Retinal pigment epithelial cell (primary cell): ENCODE results near the gene ARFGAP3.
A peak's percentile ranks its signal among the peaks of the same experiment; 100 is the strongest.
"Not testable (repeated sequence)": the region's sequence is repeated elsewhere in the genome, so short reads cannot be mapped to it uniquely, and the experiment has no call there.

Experiments
- DNase-seq: peaks from one replicate; pipeline ENCODE4 v3.0.0-alpha.2; 2010; ENCODE audit warnings: low read depth
- H3K4me3 ChIP-seq: 2 replicates; pipeline ENCODE4 v1.5.1; 2011; ENCODE audit warnings: mild to moderate bottlenecking, low read length, control low read depth, moderate library complexity
- TF ChIP-seq, protein P1 (sequence below): conservative IDR thresholded peaks from 2 replicates; pipeline ENCODE4 v1.5.1; 2011; ENCODE audit warnings: low read depth, low read length, control low read depth, inconsistent platforms

The ARFGAP3 gene

DNA sequence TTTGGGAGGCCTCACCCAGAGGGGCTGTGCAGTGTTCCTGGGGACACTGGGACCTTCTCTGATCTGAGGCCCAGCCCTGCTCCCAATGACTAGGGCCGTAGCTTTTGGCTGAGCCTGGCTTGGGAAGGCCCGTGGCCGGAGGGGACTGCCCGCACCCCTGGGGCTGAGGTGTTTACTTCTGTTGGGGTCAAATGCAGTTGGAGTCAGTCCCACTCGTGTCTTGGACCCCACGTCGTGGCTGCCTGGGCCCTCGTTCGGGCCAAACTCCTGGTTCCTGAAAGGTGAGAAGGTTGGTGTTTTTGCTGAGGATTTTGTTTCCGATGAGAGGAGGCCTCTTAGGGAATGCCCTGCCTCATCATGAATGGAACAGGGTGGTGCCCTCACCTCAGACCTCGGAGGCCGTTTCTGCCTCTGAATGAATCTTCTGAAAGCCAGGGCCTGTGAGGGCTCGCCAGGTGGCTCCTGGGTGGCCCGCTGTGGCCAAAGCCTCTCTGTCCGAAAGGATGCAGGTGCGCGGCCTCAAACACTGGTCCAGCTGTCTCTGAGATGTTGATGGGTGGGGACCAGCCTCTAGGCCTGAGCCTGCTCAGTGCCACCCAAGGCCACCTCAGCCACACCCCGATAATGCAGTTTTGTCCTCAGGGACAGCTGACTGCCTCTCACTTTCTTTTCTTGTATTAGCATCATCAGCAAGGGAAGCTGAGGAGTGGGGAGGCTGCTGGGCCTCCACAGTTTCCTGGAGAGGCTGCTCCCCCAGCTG is 96.1 kb downstream of the ARFGAP3 start:
- DNase-seq, result no peak
- H3K4me3 ChIP-seq, result no peak overlapping the region
- TF ChIP-seq, protein P1, sequence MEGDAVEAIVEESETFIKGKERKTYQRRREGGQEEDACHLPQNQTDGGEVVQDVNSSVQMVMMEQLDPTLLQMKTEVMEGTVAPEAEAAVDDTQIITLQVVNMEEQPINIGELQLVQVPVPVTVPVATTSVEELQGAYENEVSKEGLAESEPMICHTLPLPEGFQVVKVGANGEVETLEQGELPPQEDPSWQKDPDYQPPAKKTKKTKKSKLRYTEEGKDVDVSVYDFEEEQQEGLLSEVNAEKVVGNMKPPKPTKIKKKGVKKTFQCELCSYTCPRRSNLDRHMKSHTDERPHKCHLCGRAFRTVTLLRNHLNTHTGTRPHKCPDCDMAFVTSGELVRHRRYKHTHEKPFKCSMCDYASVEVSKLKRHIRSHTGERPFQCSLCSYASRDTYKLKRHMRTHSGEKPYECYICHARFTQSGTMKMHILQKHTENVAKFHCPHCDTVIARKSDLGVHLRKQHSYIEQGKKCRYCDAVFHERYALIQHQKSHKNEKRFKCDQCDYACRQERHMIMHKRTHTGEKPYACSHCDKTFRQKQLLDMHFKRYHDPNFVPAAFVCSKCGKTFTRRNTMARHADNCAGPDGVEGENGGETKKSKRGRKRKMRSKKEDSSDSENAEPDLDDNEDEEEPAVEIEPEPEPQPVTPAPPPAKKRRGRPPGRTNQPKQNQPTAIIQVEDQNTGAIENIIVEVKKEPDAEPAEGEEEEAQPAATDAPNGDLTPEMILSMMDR, result no peak

DNA sequence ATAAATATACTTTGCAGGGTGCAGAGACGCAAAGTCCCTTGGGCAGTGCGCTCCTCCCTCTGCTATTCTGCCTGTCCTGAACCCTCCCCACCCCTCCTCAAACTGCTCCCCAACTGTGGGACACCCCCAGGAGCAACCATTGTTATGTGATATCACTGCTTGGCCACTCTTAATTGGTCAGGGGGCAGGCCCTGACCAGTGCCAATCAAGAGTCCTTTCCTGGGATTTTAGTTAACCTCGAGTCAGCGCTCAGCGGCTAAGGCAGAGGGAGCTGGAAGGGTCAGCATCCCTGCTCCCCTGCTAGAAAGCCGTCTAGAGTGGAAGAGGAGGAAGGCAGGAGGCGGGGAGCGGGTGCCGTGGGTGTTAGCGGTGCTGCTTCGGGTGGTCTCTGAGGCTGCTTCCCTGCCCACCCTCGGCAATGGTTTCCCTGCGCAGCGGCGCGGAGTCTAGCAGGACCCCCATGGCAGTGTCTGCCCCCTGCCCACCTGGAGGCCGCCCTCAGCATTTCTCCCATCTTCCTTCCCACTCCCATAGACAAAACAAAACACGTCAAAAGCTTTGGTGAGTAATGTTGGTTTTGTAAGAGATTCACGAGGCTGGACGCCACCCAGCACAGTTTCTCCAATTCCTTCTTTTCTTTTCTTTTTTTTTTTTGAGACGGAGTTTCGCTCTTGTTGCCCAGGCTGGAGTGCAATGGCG is 98.0 kb downstream of the ARFGAP3 start:
- TF ChIP-seq, protein P1, result no peak
- no peak overlapping the region for H3K4me3 ChIP-seq
- DNase-seq, result no peak

DNA sequence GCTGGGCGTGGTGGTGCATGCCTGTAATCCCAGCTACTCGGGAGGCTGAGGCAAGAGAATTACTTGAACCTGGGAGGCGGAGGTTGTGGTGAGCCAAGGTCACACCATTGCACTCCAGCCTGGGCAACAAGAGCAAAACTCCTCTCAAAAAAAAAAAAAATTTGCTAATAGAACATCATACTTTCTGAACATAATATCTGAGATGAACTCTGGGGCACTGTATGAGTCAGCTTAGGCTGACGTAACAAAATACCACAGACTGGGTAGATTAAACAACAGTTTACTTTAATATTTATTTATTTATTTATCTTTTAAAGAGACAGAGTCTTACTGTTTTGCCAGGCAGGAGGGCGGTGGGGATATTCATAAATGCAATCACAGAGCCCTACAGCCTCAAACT is 101.5 kb downstream of the ARFGAP3 start:
- DNase-seq, result peak; percentile 73

DNA sequence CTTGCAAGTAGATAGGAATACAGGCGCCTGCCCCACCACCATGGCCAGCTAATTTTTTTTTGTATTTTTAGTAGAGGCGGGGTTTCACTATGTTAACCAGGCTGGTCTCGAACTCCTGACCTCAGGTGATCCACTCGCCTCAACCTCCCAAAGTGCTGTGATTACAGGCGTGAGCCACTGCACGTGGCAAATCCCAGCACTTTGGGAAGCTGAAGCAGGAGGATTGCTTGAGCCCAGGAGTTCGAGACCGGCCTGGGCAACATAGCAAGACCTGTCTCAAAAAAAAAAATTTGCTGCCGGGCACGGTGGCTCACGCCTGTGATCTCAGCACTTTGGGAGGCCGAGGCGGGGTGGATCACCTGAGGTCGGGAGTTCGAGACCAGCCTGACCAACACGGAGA is 102.0 kb downstream of the ARFGAP3 start:
- not testable (repeated sequence) for DNase-seq, H3K4me3 ChIP-seq

More for the DNA sequence above, 101.5 kb downstream of the ARFGAP3 start:
- not testable (repeated sequence) for H3K4me3 ChIP-seq

DNA sequence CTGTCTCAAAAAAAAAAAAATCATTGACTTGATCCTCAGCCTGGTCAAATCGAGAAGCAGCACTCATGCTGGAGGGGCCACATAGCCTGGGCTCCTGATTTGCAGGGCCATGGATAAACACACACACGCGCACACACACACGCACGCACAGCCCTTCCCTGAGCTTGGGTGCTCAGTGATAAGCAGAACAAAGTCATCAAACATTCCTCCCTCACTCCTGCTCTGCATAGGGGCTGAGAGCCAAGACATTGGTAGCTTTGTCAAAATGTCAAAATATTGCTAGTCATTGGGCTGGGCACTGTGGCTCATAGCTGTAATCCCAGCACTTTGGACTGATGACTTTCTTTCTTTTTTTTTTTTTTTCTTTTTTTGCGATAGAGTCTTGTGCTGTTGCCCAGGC is 102.4 kb downstream of the ARFGAP3 start:
- TF ChIP-seq, protein P1, result no peak
- H3K4me3 ChIP-seq, result no peak overlapping the region
- peak; percentile 60 for DNase-seq

DNA sequence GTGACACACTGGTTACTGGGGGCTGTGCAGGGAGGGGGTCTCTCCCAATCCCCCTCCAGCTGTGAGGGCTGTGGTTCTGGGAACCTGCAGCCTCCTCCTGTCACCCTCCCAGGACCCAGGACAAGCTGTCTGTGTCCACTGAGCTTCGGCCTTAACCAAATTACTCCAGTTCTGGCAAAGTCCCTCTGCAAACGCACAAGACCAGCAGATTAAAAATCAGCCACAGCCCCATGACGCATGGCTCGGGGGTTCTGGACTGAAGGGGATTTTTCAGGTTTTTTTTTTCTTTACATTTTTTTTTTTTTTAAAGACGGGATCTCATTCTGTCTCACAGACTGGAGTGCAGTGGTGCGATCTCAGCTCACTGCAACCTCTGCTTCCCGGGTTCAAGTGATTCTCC is 104.2 kb downstream of the ARFGAP3 start:
- TF ChIP-seq, protein P1, result no peak
- no peak for DNase-seq

DNA sequence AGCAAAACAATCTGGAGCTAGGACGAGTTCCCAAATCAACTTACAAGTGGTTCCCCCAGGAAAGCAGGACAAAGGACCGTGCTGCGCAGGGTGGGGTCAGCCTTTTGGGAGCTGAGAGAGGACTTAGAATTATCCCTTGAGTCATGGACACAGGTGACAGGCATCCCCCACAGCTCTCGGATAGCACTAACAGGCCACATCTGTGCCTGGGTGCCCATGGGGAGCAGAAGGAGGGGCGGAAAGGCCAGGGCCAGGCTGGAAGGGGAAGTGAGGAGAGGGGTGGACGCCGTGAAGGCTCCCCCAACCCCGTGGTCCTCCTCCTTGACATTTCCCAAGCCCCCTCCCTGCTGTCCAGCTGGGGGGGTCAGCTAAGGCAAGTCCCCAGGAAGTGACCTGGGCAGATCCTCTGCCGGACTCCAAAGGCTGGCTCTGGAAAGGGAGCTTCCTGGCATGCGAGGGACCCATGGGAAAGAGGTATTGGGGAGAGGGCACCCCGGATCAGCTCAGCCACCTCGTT is 104.8 kb downstream of the ARFGAP3 start:
- TF ChIP-seq, protein P1, result no peak
- no peak for DNase-seq

More for the DNA sequence above, 104.2 kb downstream of the ARFGAP3 start:
- no peak overlapping the region for H3K4me3 ChIP-seq

DNA sequence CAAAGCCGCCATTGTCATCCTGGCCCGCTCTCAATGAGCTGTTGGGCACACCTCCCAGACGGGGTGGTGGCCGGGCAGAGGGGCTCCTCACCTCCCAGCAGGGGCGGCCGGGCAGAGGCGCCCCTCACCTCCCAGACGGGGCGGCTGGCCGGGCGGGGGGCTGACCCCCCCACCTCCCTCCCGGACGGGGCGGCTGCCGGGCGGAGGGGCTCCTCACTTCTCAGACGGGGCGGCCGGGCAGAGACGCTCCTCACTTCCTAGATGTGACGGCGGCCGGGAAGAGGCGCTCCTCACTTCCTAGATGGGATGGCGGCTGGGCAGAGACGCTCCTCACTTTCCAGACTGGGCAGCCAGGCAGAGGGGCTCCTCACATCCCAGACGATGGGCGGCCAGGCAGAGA is 106.7 kb downstream of the ARFGAP3 start:
- DNase-seq, H3K4me3 ChIP-seq: not testable (repeated sequence)

More for the DNA sequence above, 104.8 kb downstream of the ARFGAP3 start:
- no peak overlapping the region for H3K4me3 ChIP-seq
